ENCODE measurements around the gene TSHR.

TSHR gene

GRCh38 chr14:81170104-81170828 lies 214.8 kb downstream of the TSHR start:
- in situ Hi-C loops (cut with HindIII; ENCODE audit: low pct_unique_long_range_greater_than_20kb, low sequenced_read_pairs): no loop called here
- peak; percentile 50; the same call in 1 of the 2 replicates for TF ChIP-seq JUND (IDR thresholded peaks at IDR 0.05; ENCODE audit: low read depth)
- DNase-seq (ENCODE audit: low read depth in 1 of 2, low spot score in 1 of 2): peak; percentile 83 to 95

GRCh38 chr14:81170829-81171195 lies 215.4 kb downstream of the TSHR start:
- no peak for DNase-seq (ENCODE audit: low read depth in 1 of 2, low spot score in 1 of 2)
- in situ Hi-C loops (cut with HindIII; ENCODE audit: low pct_unique_long_range_greater_than_20kb, low sequenced_read_pairs): no loop called here
- TF ChIP-seq JUND (IDR thresholded peaks at IDR 0.05; ENCODE audit: low read depth): no peak

- TF ChIP-seq JUND (IDR thresholded peaks at IDR 0.05; ENCODE audit: low read depth): no peak
Measured at GRCh38 chr14:81172353-81172752, 216.9 kb downstream of the TSHR start.

GRCh38 chr14:81172881-81173280 lies 217.5 kb downstream of the TSHR start:
- no peak for TF ChIP-seq JUND (IDR thresholded peaks at IDR 0.05; ENCODE audit: low read depth)
- in situ Hi-C loops (cut with HindIII; ENCODE audit: low pct_unique_long_range_greater_than_20kb, low sequenced_read_pairs): no loop called here
- no peak for DNase-seq (ENCODE audit: low read depth in 1 of 2, low spot score in 1 of 2)

More at GRCh38 chr14:81172353-81172752, 216.9 kb downstream of the TSHR start:
- no peak for DNase-seq (ENCODE audit: low read depth in 1 of 2, low spot score in 1 of 2)
- in situ Hi-C loops (cut with HindIII; ENCODE audit: low pct_unique_long_range_greater_than_20kb, low sequenced_read_pairs): no loop called here

- in situ Hi-C loops (cut with HindIII; ENCODE audit: low pct_unique_long_range_greater_than_20kb, low sequenced_read_pairs): no loop called here
- no peak for TF ChIP-seq JUND (IDR thresholded peaks at IDR 0.05; ENCODE audit: low read depth)
- no peak for DNase-seq (ENCODE audit: low read depth in 1 of 2, low spot score in 1 of 2)
Measured at GRCh38 chr14:81176241-81176640, 220.8 kb downstream of the TSHR start.

- in situ Hi-C loops (cut with HindIII; ENCODE audit: low pct_unique_long_range_greater_than_20kb, low sequenced_read_pairs): no loop called here
- TF ChIP-seq JUND (IDR thresholded peaks at IDR 0.05; ENCODE audit: low read depth): no peak
Measured at GRCh38 chr14:81177225-81177624, 221.8 kb downstream of the TSHR start.

GRCh38 chr14:81178063-81178462 lies 222.6 kb downstream of the TSHR start:
- in situ Hi-C loops (cut with HindIII; ENCODE audit: low pct_unique_long_range_greater_than_20kb, low sequenced_read_pairs): no loop called here
- no peak for DNase-seq (ENCODE audit: low read depth in 1 of 2, low spot score in 1 of 2)
- TF ChIP-seq JUND (IDR thresholded peaks at IDR 0.05; ENCODE audit: low read depth): no peak

More at GRCh38 chr14:81177225-81177624, 221.8 kb downstream of the TSHR start:
- DNase-seq (ENCODE audit: low read depth in 1 of 2, low spot score in 1 of 2): no peak

GRCh38 chr14:81179631-81180030 lies 224.2 kb downstream of the TSHR start:
- no peak for TF ChIP-seq JUND (IDR thresholded peaks at IDR 0.05; ENCODE audit: low read depth)
- in situ Hi-C loops (cut with HindIII; ENCODE audit: low pct_unique_long_range_greater_than_20kb, low sequenced_read_pairs): no loop called here
- DNase-seq (ENCODE audit: low read depth in 1 of 2, low spot score in 1 of 2): no peak

GRCh38 chr14:81187832-81188522 lies 232.6 kb downstream of the TSHR start:
- in situ Hi-C loops (cut with HindIII; ENCODE audit: low pct_unique_long_range_greater_than_20kb, low sequenced_read_pairs): no loop called here
- TF ChIP-seq JUND (IDR thresholded peaks at IDR 0.05; ENCODE audit: low read depth): no peak
- no peak for DNase-seq (ENCODE audit: low read depth in 1 of 2, low spot score in 1 of 2)

- in situ Hi-C loops (cut with HindIII; ENCODE audit: low pct_unique_long_range_greater_than_20kb, low sequenced_read_pairs): no loop called here
- no peak for TF ChIP-seq JUND (IDR thresholded peaks at IDR 0.05; ENCODE audit: low read depth)
- no peak for DNase-seq (ENCODE audit: low read depth in 1 of 2, low spot score in 1 of 2)
Measured at GRCh38 chr14:81192594-81192993, 237.2 kb downstream of the TSHR start.

GRCh38 chr14:81193924-81194633 lies 238.7 kb downstream of the TSHR start:
- peak in 1 of 2 experiments; percentile 19 for DNase-seq (ENCODE audit: low read depth in 1 of 2, low spot score in 1 of 2)
- TF ChIP-seq JUND (IDR thresholded peaks at IDR 0.05; ENCODE audit: low read depth): no peak
- in situ Hi-C loops (cut with HindIII; ENCODE audit: low pct_unique_long_range_greater_than_20kb, low sequenced_read_pairs): no loop called here
